ENCODE measurements around the gene TRIM41. TPM values are rescaled to one million over a fixed set of nuclear protein-coding genes. Genes with fewer than 3 reads are reported as not detected.
"Not testable (repeated sequence)": the region's sequence is repeated elsewhere in the genome, so short reads cannot be mapped to it uniquely, and the experiment has no call there.

TRIM41 gene
- 10 to 100 TPM; 27.1 to 30.8 TPM for total RNA-seq

DNA sequence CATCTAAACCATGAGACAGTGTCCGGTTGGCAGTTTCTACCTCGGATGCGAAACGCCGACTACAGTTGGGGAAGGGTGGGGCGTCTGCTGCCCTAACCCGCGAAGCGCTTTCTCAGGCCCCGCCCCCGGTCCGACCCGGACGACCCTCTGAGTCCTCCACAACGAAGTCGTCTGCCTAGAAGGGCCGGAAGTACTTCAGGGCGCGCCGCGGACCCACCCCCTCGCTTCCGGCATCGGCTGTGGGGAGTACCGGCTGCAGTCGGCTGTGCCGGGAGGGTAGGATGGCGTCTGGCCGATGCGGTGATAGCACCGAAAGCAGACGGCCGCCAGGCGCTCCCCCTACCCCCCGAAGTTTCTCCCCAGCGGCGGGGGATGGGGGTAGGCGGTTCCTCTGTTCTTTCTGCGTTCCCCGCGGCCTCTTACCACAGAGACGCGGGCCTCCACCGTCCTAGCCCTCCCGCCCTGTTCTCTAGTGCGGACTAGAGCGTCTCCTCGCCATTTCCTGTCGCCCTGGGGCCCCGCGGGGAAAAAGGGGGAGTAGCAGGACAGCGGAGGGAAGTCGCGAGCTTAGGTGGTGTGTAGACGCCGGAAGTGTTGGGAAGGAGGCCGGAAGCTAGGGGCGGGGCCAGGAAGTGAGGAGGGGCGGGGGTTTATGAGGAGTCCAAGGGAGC, at the start of gene TRIM41:
TRIM41 (plus strand) TSS at position 224 of the 671 bp plus-strand sequence. CDS start 719 bp downstream, outside the sequence.
- H3K36me3 Mint-ChIP-seq (ENCODE audit: low read depth): peaks cover 52% of the 10 kb centered on the region
- peak within 1 kb of the TSS; percentile 87 for H3K4me3 Mint-ChIP-seq
- peak within 1 kb of the TSS; percentile 100 for H3K27ac Mint-ChIP-seq
- no peaks in the 10 kb centered on the region for H3K27me3 Mint-ChIP-seq
- no peaks in the 10 kb centered on the region for H3K9me3 Mint-ChIP-seq
- ATAC-seq (replicated peaks): peak; percentile 68
- peaks cover 39% of the 10 kb centered on the region for H3K4me1 Mint-ChIP-seq

DNA sequence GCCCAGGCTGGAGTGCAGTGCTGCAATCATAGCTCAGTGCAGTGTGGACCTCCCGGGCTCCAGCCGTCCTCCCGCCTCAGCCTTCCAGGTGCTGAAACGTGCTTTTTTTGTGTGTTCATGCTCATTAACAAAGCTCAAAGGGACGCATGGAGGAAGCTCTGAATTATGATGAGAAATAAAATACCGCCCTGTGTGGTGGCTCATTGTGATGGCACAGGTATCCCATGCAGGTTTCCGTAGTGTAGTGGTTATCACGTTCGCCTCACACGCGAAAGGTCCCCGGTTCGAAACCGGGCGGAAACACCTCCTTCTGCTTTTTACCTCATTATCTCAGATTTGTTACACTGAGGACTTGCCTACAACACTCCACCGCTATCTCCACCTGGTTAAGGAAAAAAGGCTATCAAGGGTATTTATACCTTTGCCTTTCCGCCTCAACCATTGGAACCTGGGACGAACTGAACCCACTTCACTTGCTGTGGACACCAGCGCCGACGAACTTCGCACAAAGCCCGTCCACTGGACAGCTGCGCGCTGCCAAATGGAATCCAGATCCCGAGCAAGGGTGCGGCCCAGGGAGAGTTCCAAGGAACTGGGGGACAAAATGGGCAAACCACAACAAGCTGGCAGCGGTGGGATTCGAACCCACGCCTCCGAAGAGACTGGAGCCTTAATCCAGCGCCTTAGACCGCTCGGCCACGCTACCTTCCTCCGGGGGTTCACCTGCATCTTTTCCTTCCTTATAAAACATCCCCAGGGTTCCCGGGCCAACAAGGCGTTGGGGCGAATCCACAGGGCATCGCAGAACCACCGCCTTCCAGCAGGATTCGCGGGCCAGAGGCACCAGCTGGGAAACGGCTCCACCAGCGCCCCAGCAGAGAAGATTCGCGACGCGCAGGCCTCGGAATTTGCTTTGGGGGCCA, 49.4 kb upstream of the TRIM41 start:
- Mint-ChIP-seq H3K36me3 (ENCODE audit: low read depth) (peaks cover 26% of the 10 kb centered on the region), H3K9me3 (no peaks in the 10 kb centered on the region), H3K27me3 (peaks cover 33% of the 10 kb centered on the region), H3K4me3 (peak overlapping the region; percentile 69), H3K4me1 (peaks cover 23% of the 10 kb centered on the region), H3K27ac (peak overlapping the region; percentile 75)
- peak; percentile 76 for ATAC-seq (replicated peaks)

DNA sequence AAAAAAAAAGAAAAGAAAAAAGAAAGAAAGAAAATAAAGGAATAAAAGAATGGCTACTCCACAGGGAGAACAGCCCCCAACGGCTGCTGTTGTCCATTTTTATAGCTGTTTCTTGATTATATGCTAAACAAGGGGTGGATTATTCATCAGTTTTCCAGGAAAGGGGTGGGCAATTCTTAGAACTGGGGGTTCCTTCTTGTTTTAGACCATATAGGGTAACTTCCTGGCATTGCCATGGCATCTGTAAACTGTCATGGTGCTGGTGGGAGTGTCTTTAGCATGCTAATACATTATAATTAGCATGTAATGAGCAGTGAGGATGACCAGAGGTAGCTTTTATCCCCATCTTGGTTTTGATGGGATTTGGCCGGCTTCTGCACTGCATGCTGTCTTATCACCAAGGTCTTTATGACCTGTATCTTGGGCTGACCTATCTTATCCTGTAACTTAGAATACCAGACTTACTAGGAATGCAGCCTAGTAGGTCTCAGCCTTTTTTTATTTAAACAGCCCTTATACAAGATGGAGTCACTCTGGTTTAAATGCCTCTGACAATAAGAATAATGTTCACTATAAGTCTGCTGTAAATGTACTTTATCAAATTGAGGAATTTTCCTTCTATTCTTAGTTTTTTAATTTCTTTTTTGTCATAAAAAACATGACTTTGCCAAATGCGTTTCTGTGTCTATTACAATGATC, 46.7 kb upstream of the TRIM41 start:
- H3K27me3 Mint-ChIP-seq: peaks cover 17% of the 10 kb centered on the region
- no peak for ATAC-seq (replicated peaks)

DNA sequence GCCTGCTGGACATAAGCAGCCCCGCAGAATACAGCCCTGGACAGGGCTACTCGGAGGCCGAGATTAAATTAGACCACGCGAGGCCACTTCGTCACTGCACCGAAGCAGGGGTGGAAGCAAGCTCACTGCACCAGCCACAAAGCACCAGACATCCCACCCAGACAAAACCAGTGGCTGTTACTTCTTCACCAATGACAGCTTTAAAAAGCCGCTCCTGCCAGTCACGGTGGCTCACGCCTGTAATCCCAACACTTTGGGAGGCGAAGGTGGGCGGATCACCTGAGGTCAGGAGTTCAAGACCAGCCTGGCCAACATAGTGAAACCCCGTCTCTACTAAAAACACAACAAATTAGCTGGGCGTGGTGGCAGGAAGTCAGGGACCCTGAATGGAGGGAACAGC, 45.5 kb upstream of the TRIM41 start:
- H3K9me3 Mint-ChIP-seq; H3K27ac Mint-ChIP-seq; ATAC-seq (replicated peaks); H3K4me3 Mint-ChIP-seq: not testable (repeated sequence)
- H3K27me3 Mint-ChIP-seq: peaks cover 15% of the 10 kb centered on the region
- H3K36me3 Mint-ChIP-seq (ENCODE audit: low read depth): peaks cover 13% of the 10 kb centered on the region
- H3K4me1 Mint-ChIP-seq: peaks cover 17% of the 10 kb centered on the region

More for the DNA sequence above, 46.7 kb upstream of the TRIM41 start:
- H3K27ac Mint-ChIP-seq: no peak overlapping the region
- H3K9me3 Mint-ChIP-seq: no peaks in the 10 kb centered on the region
- peaks cover 13% of the 10 kb centered on the region for H3K36me3 Mint-ChIP-seq (ENCODE audit: low read depth)
- H3K4me1 Mint-ChIP-seq: peaks cover 12% of the 10 kb centered on the region
- H3K4me3 Mint-ChIP-seq: no peak overlapping the region

DNA sequence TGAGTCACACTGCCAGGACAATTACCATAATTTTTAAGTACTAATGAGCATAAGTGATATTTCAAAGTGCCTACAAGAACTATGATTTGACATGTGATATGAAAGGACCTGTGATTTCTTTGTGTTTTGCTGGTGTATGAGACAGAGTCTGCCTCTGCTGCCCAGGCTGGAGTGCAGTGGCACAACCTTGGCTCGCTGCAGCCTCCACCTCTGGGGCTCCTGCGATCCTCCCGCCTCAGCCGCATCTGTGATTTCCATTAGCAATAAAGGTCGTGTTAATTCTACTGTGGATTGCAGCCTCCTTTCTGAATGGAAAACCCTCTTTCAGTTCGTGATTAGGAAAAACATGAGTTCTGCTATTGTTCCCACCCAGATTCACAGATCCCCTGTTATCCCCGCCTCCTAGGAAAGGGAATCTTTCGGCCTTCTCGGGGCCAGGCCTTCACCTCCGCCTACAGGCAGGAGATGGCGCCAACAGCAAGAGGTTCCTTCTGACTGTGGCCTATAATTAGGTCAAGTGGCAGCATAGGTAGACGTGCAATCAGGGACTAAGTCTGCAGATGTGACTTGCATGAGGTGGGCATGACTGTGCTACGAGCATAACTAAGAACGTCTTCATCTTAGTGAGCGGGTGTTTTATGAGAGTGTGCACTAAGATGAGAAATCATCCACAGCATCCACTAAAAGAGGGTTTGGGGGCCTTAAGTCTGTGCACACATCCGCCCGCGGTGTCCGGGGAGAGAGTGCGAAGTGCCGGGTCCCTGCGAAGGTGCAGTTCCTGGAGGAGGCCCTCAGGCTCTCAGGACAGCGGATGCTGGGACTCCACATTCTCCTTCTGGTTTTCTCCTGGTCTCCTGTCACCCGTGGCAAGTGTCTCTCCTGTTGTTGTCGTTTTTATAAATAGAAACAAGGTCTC, 41.2 kb upstream of the TRIM41 start:
- Mint-ChIP-seq H3K4me3 (peak overlapping the region; percentile 92), H3K27me3 (peaks cover under 1% of the 10 kb centered on the region), H3K27ac (no peak overlapping the region), H3K4me1 (peaks cover 16% of the 10 kb centered on the region), H3K9me3 (no peaks in the 10 kb centered on the region), H3K36me3 (ENCODE audit: low read depth) (peaks cover under 1% of the 10 kb centered on the region)
- peak; percentile 80 for ATAC-seq (replicated peaks)

DNA sequence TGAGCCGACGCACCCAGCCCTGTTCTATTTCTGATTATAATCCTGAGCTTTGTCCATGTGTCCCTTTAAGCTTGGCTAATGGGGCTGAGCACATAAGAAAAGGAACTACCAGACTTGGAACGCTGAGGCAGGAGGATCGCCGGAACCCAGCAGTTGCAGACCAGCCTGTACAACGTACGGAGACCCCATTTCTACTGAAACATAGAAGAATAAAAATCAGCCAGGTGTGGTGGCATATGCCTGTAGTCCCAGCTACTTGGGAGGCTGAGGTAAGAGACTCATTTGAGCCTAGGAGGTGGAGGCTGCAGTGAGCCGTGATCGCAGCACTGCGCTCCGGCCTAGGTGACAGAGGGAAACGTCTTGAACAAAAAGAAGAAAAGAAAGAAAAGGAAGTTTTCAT, 40.4 kb upstream of the TRIM41 start:
- ATAC-seq (replicated peaks): no peak
- peaks cover 16% of the 10 kb centered on the region for H3K4me1 Mint-ChIP-seq
- peaks cover 8% of the 10 kb centered on the region for H3K36me3 Mint-ChIP-seq (ENCODE audit: low read depth)
- peak overlapping the region; percentile 92 for H3K4me3 Mint-ChIP-seq
- peak overlapping the region; percentile 87 for H3K27ac Mint-ChIP-seq
- no peaks in the 10 kb centered on the region for H3K9me3 Mint-ChIP-seq
- no peaks in the 10 kb centered on the region for H3K27me3 Mint-ChIP-seq

DNA sequence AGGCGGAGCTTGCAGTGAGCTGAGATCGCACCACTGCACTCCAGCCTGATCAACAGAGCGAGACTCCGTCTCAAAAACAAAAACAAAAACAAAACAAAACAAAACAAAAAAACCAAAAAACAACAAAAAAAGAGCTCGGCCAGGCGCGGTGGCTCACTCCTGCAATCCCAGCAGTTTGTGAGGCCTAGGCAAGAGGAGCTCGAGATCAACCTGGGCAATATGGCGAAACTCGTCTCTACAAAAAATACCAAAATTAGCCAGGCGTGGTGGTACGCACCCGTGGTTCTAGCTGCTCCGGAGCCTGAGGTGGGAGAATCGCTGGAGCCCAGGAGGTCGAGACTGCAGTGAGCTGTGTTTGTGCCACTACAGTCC, 38.2 kb upstream of the TRIM41 start:
- H3K27me3 Mint-ChIP-seq: no peaks in the 10 kb centered on the region
- H3K4me3 Mint-ChIP-seq: peak overlapping the region; percentile 92
- H3K9me3 Mint-ChIP-seq: peaks cover 5% of the 10 kb centered on the region
- H3K4me1 Mint-ChIP-seq: peaks cover 26% of the 10 kb centered on the region
- H3K36me3 Mint-ChIP-seq (ENCODE audit: low read depth): peaks cover 30% of the 10 kb centered on the region
- ATAC-seq (replicated peaks): no peak
- H3K27ac Mint-ChIP-seq: peak overlapping the region; percentile 90

DNA sequence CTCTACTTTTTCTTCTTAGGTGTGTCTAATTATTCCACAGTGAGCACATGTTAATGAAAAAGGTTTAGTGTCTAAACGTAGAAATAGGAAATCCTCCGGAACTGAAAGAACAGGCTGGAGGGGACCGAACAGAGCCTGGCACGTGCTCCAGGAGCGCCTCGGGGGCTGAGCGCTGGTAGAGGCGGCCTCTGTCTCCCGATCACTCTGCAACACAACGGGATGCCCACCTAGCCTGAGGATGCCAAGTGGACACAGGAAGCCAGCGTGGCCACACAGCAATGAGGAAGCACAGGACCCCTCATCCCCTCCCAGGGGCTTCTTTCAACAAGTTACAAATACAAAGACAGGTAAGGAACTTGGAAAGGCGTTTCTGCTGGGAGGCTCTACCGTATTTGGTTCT, 37.5 kb upstream of the TRIM41 start:
- Mint-ChIP-seq H3K4me1 (peaks cover 26% of the 10 kb centered on the region), H3K4me3 (peak overlapping the region; percentile 39), H3K36me3 (ENCODE audit: low read depth) (peaks cover 37% of the 10 kb centered on the region), H3K9me3 (peaks cover 5% of the 10 kb centered on the region), H3K27me3 (no peaks in the 10 kb centered on the region), H3K27ac (no peak overlapping the region)
- no peak for ATAC-seq (replicated peaks)

DNA sequence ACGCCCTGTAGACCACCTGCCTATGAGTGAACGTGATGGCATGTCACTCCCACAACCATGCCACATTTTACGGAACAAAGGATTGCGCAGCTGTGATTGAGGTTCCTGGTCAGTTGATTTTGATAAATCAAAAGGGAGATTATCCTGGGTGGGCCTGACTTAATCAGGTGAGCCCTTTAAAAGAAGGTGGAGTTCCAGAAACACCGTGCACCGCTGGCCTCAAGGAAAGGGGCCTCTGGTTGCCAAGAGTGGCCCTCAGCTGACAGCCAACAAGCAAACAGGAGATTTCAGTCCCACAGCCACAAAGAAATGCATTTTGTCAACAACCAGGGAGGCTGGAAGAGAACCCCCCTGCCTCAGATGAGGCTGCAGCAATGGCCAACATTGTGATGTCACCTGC, 37.1 kb upstream of the TRIM41 start:
- Mint-ChIP-seq H3K4me1 (peaks cover 27% of the 10 kb centered on the region), H3K36me3 (ENCODE audit: low read depth) (peaks cover 40% of the 10 kb centered on the region), H3K4me3 (peak overlapping the region; percentile 39), H3K27me3 (no peaks in the 10 kb centered on the region), H3K9me3 (peaks cover 5% of the 10 kb centered on the region), H3K27ac (no peak overlapping the region)
- ATAC-seq (replicated peaks): no peak

DNA sequence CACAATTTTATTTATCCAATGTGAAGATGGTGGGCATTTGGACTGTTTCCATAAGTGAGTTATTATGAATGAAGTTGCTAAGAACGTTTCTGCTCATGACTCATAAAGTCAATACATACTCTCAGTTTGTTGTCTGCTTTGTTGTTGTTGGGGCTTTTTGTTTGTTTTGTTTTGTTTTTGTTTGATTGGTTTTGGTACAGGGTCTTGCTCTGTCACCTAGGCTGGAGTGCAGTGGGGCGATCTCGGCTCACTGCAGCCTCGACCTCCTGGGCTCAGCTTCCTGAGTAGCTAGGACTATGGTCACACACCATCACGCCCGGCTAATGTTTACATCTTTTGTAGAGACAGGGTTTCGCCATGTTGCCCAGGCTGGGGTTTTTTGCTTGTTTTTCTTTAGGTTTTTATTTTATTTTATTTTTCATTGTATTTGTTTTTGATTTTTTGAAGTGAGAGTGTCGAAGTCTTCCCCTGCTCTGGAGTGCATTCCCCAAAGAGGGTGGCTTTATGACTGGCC, 36.0 kb upstream of the TRIM41 start:
- Mint-ChIP-seq H3K4me1 (peaks cover 32% of the 10 kb centered on the region), H3K36me3 (ENCODE audit: low read depth) (peaks cover 51% of the 10 kb centered on the region), H3K27me3 (no peaks in the 10 kb centered on the region), H3K9me3 (peaks cover 5% of the 10 kb centered on the region), H3K4me3 (peak overlapping the region; percentile 97), H3K27ac (peak overlapping the region; percentile 100)
- ATAC-seq (replicated peaks): no peak

DNA sequence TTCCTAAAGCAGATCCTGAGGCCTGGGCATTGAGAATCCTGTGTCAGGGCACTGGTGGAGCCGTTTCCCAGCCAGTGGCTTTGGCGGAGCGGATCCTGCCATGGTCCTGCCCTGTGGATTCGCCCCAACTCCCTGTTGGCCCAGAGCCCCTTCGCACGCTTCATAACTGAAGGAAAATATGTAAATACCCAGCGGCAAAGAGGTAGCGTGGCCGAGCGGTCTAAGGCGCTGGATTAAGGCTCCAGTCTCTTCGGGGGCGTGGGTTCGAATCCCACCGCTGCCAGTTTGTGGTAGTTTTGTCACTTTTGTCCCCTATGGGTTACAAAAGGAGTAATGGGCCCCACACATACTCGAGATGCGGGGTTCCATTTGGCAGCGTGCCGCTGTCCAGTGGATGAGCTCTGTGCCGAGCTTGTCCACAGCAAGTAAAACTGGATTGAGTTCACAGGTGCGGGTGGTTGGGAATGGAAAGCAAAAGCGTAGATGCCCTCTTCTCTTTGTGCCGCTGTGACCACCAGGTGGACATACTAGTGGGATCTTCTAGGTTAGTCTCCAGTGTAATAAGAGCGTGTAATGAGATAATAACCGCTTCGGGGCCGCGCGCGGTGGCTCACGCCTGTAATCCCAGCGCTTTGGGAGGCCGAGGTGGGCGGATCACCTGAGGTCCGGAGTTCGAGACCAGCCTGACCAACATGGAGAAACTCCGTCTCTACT, 35.4 kb upstream of the TRIM41 start:
- ATAC-seq (replicated peaks): no peak
- peak overlapping the region; percentile 97 for H3K4me3 Mint-ChIP-seq
- peaks cover 5% of the 10 kb centered on the region for H3K9me3 Mint-ChIP-seq
- peaks cover 57% of the 10 kb centered on the region for H3K36me3 Mint-ChIP-seq (ENCODE audit: low read depth)
- H3K27me3 Mint-ChIP-seq: no peaks in the 10 kb centered on the region
- peaks cover 30% of the 10 kb centered on the region for H3K4me1 Mint-ChIP-seq
- H3K27ac Mint-ChIP-seq: peak overlapping the region; percentile 100

DNA sequence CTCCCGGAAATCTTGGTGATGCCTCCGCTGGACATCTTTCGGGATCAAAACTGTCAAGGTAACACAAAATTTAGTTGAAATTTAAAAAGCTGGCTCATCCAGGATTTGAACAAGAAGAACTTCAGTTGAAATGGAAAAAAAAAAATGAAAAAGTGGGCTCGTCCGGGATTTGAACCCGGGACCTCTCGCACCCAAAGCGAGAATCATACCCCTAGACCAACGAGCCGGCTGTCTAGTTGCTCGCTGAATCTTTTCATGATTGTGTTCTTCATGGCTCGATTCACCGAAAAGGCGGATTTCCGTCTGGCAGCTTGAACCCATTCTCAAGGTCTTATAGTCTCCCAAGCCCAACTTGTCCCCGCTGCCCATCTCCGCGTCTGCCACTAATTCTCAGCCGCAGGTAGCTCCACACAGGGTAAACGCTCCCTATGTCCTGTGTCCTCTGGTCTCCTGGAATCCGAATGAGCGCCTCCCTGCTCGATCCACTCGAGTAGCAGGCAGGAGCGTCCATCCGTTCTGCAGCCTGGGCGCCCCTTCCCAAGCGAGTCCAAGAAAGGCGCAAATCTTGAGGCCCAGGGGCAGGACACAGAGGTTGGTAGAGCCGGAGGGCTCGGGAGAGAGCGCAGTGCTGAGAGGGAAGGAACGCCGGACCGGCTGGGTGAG, 34.2 kb upstream of the TRIM41 start:
- Mint-ChIP-seq H3K4me1 (peaks cover 30% of the 10 kb centered on the region), H3K36me3 (ENCODE audit: low read depth) (peaks cover 59% of the 10 kb centered on the region), H3K9me3 (peaks cover 5% of the 10 kb centered on the region), H3K27me3 (no peaks in the 10 kb centered on the region), H3K27ac (peak overlapping the region; percentile 100), H3K4me3 (peak overlapping the region; percentile 97)
- ATAC-seq (replicated peaks): no peak

All from activated T-helper 17 cell treated with anti-CD3 and anti-CD28 coated beads, Interleukin-2, amount 50 U/mL, for 72 hours (primary cell).